AG04450 (cell line): ENCODE results near the gene DCLK2. TPM values are rescaled to one million over a fixed set of nuclear protein-coding genes. Genes with fewer than 3 reads are reported as not detected.

Experiments
- CTCF ChIA-PET: fragments of 300-600, 350-600 bp; formaldehyde crosslinking; extraction: SDS; loops from one replicate; lab custom pipeline; 2022; ENCODE audit warnings: antibody characterized with exemption, inconsistent platforms; lab: Charles Lee
- POLR2A ChIA-PET: fragments of 350-600 bp; formaldehyde crosslinking; extraction: SDS; loops from one replicate; lab custom pipeline; 2021; ENCODE audit warnings: antibody characterized with exemption, inconsistent platforms; lab: Yijun Ruan, JAX
- DNase-seq: peaks from one replicate; pipeline ENCODE4 v3.0.0-alpha.2; 2011; ENCODE audit warnings: low read depth, low spot score
- H3K27ac ChIP-seq: one replicate; pipeline ENCODE4 v1.5.1; 2012; ENCODE audit warnings: low read depth, low read length, control low read depth
- H3K27me3 ChIP-seq: one replicate; pipeline ENCODE4 v1.6.0; 2012; ENCODE audit warnings: low read length; ENCODE audit not compliant: control insufficient read depth, insufficient read depth
- H3K4me3 ChIP-seq: 2 replicates; pipeline ENCODE4 v1.5.1; 2011; ENCODE audit warnings: mild to moderate bottlenecking, low read depth, low read length, control low read depth
- H3K9me3 ChIP-seq: 2 replicates; pipeline ENCODE4 v1.5.1; 2012; ENCODE audit warnings: low read length; ENCODE audit not compliant: control insufficient read depth, insufficient read depth
- polyA plus RNA-seq: library from polyadenylated mRNA; depleted of rRNA; stranded (reverse); fragments of >200 nt; gene quantifications from 2 replicates; pipeline ENCODE4 v1.2.3, GENCODE V29; 2011
- TF ChIP-seq, protein P1 (sequence below): IDR thresholded peaks from 2 replicates; pipeline ENCODE4 v1.5.1; 2011; ENCODE audit warnings: low read depth, low read length, control low read depth, inconsistent platforms

The DCLK2 gene
- polyA plus RNA-seq, 1 experiment: 7.3 TPM

DNA sequence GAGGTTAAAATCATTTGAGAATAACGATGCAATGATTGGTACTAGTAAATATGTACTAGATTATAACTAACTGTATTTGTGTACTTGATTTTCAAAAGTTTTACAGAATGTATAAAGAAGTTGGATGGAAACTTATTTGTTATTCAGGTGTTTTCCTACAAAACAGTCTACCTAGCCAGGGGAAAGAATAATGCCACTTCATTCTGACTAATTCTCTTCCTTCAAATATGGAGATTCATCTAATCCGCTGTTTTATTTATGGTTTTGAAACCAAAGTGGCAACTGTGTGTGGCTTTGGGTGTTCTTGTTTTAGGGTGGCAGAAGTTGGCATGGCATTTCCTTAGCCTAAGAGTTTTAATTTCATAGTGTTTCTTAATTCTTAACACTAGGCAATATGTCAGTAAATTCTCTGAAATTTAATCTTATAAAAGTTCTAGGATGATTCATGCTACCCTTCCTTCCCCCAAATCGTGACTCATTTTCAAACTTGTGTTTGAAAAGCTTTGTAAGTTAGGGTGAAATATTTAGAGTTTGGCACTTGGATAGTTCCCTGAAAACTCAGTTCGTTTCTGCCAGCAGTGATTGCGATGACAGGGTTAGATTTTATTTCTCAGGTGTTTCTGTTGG, 62.6 kb downstream of the DCLK2 start:
- ChIA-PET CTCF (no interaction called here), POLR2A (interaction anchor here (0.6 kb wide), 1 partner anchor 123 kb away, joined by 3 read pairs; no protein-coding TSS in a partner anchor)
- Histone ChIP-seq H3K27me3 (no peaks in the 10 kb centered on the region), H3K27ac (no peak overlapping the region), H3K9me3 (no peaks in the 10 kb centered on the region), H3K4me3 (peak overlapping the region; percentile 28)
- DNase-seq: no peak
- TF ChIP-seq, protein P1, sequence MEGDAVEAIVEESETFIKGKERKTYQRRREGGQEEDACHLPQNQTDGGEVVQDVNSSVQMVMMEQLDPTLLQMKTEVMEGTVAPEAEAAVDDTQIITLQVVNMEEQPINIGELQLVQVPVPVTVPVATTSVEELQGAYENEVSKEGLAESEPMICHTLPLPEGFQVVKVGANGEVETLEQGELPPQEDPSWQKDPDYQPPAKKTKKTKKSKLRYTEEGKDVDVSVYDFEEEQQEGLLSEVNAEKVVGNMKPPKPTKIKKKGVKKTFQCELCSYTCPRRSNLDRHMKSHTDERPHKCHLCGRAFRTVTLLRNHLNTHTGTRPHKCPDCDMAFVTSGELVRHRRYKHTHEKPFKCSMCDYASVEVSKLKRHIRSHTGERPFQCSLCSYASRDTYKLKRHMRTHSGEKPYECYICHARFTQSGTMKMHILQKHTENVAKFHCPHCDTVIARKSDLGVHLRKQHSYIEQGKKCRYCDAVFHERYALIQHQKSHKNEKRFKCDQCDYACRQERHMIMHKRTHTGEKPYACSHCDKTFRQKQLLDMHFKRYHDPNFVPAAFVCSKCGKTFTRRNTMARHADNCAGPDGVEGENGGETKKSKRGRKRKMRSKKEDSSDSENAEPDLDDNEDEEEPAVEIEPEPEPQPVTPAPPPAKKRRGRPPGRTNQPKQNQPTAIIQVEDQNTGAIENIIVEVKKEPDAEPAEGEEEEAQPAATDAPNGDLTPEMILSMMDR: no peak

DNA sequence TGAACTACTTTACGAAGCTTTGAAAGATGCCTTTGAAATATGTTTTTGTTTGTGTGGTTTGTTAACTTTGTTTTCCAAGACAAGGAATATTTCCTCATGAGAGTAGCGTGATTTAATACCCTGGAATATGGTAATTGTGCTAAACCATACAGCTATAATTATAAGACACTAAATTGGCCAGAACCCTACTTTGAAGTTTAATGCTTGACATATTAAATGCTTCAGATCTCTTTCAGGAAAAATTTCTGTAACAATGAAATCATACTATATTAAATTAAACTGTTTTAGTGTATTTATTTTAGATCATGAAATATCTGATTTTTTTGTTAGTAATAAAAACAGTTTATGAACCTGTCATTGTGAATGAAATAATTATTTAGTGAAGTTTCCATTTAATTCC, 63.5 kb downstream of the DCLK2 start:
- Histone ChIP-seq H3K9me3 (no peaks in the 10 kb centered on the region), H3K27ac (no peak overlapping the region), H3K4me3 (no peak overlapping the region), H3K27me3 (no peaks in the 10 kb centered on the region)
- POLR2A ChIA-PET: no interaction called here
- TF ChIP-seq, protein P1: no peak
- no peak for DNase-seq
- CTCF ChIA-PET: no interaction called here

DNA sequence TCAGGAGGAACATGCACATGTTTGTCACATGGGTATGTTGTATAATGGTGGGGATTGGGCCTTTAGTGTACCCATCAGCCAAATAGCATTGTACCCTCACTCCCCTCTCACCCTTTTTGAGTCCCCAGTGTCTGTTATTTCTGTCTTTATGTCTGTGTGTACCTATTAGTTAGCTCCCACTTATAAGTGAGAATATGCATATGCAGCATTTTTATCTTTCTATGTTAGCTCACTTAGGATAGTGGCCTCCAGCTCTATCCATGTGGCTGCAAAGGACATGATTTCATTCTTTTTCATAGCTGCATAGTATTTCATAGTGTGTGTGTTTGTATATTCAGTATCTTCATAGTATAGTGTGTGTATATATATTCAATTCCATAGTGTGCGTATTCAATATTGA, 64.6 kb downstream of the DCLK2 start:
- H3K4me3 ChIP-seq: no peak overlapping the region
- H3K27me3 ChIP-seq: no peaks in the 10 kb centered on the region
- no peak for DNase-seq
- TF ChIP-seq, protein P1: no peak
- no peaks in the 10 kb centered on the region for H3K9me3 ChIP-seq
- CTCF ChIA-PET: no interaction called here
- no peak overlapping the region for H3K27ac ChIP-seq
- POLR2A ChIA-PET: no interaction called here

DNA sequence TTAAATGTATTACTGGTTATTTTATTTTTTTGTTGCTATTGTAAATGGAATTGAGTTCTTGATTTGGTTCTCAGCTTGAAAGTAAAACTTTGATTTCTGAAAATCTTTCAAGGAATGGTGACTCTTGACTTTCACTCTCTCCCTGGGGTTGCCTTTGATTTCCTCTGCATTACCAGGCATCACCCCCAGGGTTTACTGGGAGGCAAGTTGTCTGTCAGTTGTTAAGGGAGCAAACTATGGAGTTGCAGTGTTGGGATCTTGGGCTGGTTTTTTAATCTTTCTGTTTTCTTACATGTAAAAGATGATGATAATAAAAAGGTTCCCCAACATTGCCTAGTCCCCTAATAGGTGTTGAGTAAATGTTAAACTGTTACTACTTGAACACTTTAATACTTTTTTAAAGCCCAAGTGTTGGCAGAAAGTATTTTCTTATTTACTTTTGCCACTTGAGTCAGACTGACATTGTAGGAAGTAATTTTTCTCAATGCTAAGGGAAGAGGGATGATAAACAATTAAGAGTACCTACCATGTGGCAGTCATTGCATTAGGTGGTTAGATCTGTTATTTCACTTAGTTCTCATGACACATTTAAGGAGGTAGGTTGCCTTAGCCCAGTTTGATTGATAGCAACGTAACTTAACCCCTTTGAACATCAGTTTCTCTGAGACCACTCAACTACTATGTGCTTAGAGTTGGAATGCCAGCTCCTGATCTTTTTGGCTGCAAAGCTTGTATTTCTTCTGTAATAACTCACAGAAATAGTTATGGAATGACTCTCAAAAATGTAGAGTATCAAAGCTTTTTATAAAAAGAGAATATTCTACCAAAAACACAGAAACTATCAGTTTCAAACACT, 67.1 kb downstream of the DCLK2 start:
- TF ChIP-seq, protein P1: peak; percentile 45
- DNase-seq: no peak
- ChIA-PET CTCF (interaction anchor here (0.8 to 1.6 kb wide), 5 partner anchors 8 to 72 kb away, joined by 3 to 5 read pairs (median 3); no protein-coding TSS in a partner anchor), POLR2A (no interaction called here)
- no peak overlapping the region for H3K27ac ChIP-seq
- no peaks in the 10 kb centered on the region for H3K27me3 ChIP-seq
- H3K4me3 ChIP-seq: no peak overlapping the region
- no peaks in the 10 kb centered on the region for H3K9me3 ChIP-seq

DNA sequence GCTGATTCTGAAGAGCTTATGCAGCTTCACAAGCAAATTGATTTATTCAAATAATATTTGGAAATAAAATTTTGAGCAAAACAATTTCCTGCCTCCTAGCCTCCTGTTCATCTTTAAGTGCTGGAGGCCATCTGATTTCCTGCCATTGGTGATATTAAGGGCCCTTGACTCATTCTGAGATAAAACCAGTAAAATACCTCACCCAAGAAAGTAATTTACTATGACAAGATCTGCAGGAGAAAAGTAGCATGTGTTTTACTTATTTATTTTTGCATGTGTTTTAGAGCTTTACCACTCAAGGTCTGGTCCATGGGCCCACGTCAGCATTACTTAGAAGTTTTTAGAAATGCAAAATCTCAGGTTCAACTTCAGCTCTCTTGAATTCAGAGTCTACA, 67.7 kb downstream of the DCLK2 start:
- Histone ChIP-seq H3K4me3 (no peak overlapping the region), H3K27me3 (no peaks in the 10 kb centered on the region), H3K27ac (no peak overlapping the region), H3K9me3 (no peaks in the 10 kb centered on the region)
- ChIA-PET CTCF (interaction anchor here (0.8 to 1.6 kb wide), 5 partner anchors 8 to 71 kb away, joined by 3 to 5 read pairs (median 3); no protein-coding TSS in a partner anchor), POLR2A (no interaction called here)
- TF ChIP-seq, protein P1: no peak
- no peak for DNase-seq
